ENCODE measurements around the gene DHFR.
"Not testable (repeated sequence)": the region's sequence is repeated elsewhere in the genome, so short reads cannot be mapped to it uniquely, and the experiment has no call there.

The DHFR gene

GRCh38 chr5:80688648-80689420, 34.1 kb upstream of the DHFR start:
- H3K4me1 ChIP-seq (ENCODE audit: control insufficient read depth, insufficient read depth, low read length, poor library complexity, severe bottlenecking), result no peaks in the 10 kb centered on the region
- no peak overlapping the region for H3K4me3 ChIP-seq (ENCODE audit: extremely low read depth, insufficient read depth, low read length, poor library complexity, severe bottlenecking)
- WGBS, 2 experiments (ENCODE audit: insufficient coverage in 2 of 2), result 95 to 98% methylated on average over 3 to 4 of the region's 4 CpGs
- no peak overlapping the region for H3K27ac ChIP-seq (ENCODE audit: low read depth, low read length, severe bottlenecking)
- no peaks in the 10 kb centered on the region for H3K9me3 ChIP-seq (ENCODE audit: control insufficient read depth, low read length)
- peaks cover 8% of the 10 kb centered on the region for H3K36me3 ChIP-seq (ENCODE audit: control insufficient read depth, insufficient read depth, low read length)

- Histone ChIP-seq H3K27ac (ENCODE audit: low read depth, low read length, severe bottlenecking) (no peak overlapping the region), H3K4me1 (ENCODE audit: control insufficient read depth, insufficient read depth, low read length, poor library complexity, severe bottlenecking) (no peaks in the 10 kb centered on the region), H3K4me3 (ENCODE audit: extremely low read depth, insufficient read depth, low read length, poor library complexity, severe bottlenecking) (no peak overlapping the region), H3K36me3 (ENCODE audit: control insufficient read depth, insufficient read depth, low read length) (peaks cover 21% of the 10 kb centered on the region), H3K9me3 (ENCODE audit: control insufficient read depth, low read length) (no peaks in the 10 kb centered on the region)
Measured at GRCh38 chr5:80686757-80687156, 32.0 kb upstream of the DHFR start.

GRCh38 chr5:80676706-80677105, 21.9 kb upstream of the DHFR start:
- Histone ChIP-seq H3K9me3 (ENCODE audit: control insufficient read depth, low read length) (no peaks in the 10 kb centered on the region), H3K4me3 (ENCODE audit: extremely low read depth, insufficient read depth, low read length, poor library complexity, severe bottlenecking) (no peak overlapping the region), H3K36me3 (ENCODE audit: control insufficient read depth, insufficient read depth, low read length) (peaks cover 32% of the 10 kb centered on the region), H3K27ac (ENCODE audit: low read depth, low read length, severe bottlenecking) (no peak overlapping the region), H3K4me1 (ENCODE audit: control insufficient read depth, insufficient read depth, low read length, poor library complexity, severe bottlenecking) (no peaks in the 10 kb centered on the region)
- WGBS, 2 experiments (ENCODE audit: insufficient coverage in 2 of 2), result 87 to 90% methylated on average over 4 to 5 of the region's 6 CpGs

- no peak overlapping the region for H3K4me3 ChIP-seq (ENCODE audit: extremely low read depth, insufficient read depth, low read length, poor library complexity, severe bottlenecking)
- H3K27ac ChIP-seq (ENCODE audit: low read depth, low read length, severe bottlenecking), result no peak overlapping the region
- no peaks in the 10 kb centered on the region for H3K4me1 ChIP-seq (ENCODE audit: control insufficient read depth, insufficient read depth, low read length, poor library complexity, severe bottlenecking)
- WGBS, 2 experiments (ENCODE audit: insufficient coverage in 2 of 2), result no CpG with 5 or more reads among the region's 7 CpGs
- H3K9me3 ChIP-seq (ENCODE audit: control insufficient read depth, low read length), result no peaks in the 10 kb centered on the region
- peaks cover 32% of the 10 kb centered on the region for H3K36me3 ChIP-seq (ENCODE audit: control insufficient read depth, insufficient read depth, low read length)
Measured at GRCh38 chr5:80672140-80672736, 17.5 kb upstream of the DHFR start.

GRCh38 chr5:80668016-80668969, 13.5 kb upstream of the DHFR start:
- Histone ChIP-seq H3K36me3 (ENCODE audit: control insufficient read depth, insufficient read depth, low read length) (peaks cover 34% of the 10 kb centered on the region), H3K4me1 (ENCODE audit: control insufficient read depth, insufficient read depth, low read length, poor library complexity, severe bottlenecking) (no peaks in the 10 kb centered on the region), H3K9me3 (ENCODE audit: control insufficient read depth, low read length) (no peaks in the 10 kb centered on the region), H3K27ac (ENCODE audit: low read depth, low read length, severe bottlenecking) (no peak overlapping the region), H3K4me3 (ENCODE audit: extremely low read depth, insufficient read depth, low read length, poor library complexity, severe bottlenecking) (no peak overlapping the region)
- 88 to 92% methylated on average over 13 to 14 of the region's 16 CpGs for WGBS, 2 experiments (ENCODE audit: insufficient coverage in 2 of 2)

GRCh38 chr5:80667384-80667783, 12.6 kb upstream of the DHFR start:
- no peaks in the 10 kb centered on the region for H3K9me3 ChIP-seq (ENCODE audit: control insufficient read depth, low read length)
- peaks cover 35% of the 10 kb centered on the region for H3K36me3 ChIP-seq (ENCODE audit: control insufficient read depth, insufficient read depth, low read length)
- WGBS, 2 experiments (ENCODE audit: insufficient coverage in 2 of 2), result 82 to 89% methylated on average over 6 of the region's 8 CpGs
- no peak overlapping the region for H3K4me3 ChIP-seq (ENCODE audit: extremely low read depth, insufficient read depth, low read length, poor library complexity, severe bottlenecking)
- H3K27ac ChIP-seq (ENCODE audit: low read depth, low read length, severe bottlenecking), result no peak overlapping the region
- no peaks in the 10 kb centered on the region for H3K4me1 ChIP-seq (ENCODE audit: control insufficient read depth, insufficient read depth, low read length, poor library complexity, severe bottlenecking)

GRCh38 chr5:80665057-80665456, 10.3 kb upstream of the DHFR start:
- peaks cover 51% of the 10 kb centered on the region for H3K36me3 ChIP-seq (ENCODE audit: control insufficient read depth, insufficient read depth, low read length)
- no peak overlapping the region for H3K27ac ChIP-seq (ENCODE audit: low read depth, low read length, severe bottlenecking)
- H3K4me1 ChIP-seq (ENCODE audit: control insufficient read depth, insufficient read depth, low read length, poor library complexity, severe bottlenecking), result no peaks in the 10 kb centered on the region
- H3K9me3 ChIP-seq (ENCODE audit: control insufficient read depth, low read length), result no peaks in the 10 kb centered on the region
- H3K4me3 ChIP-seq (ENCODE audit: extremely low read depth, insufficient read depth, low read length, poor library complexity, severe bottlenecking), result no peak overlapping the region
- WGBS, 2 experiments (ENCODE audit: insufficient coverage in 2 of 2), result 100% methylated on average over 3 of the region's 4 CpGs

GRCh38 chr5:80662108-80662507, 7.3 kb upstream of the DHFR start:
- H3K4me1 ChIP-seq (ENCODE audit: control insufficient read depth, insufficient read depth, low read length, poor library complexity, severe bottlenecking), result no peaks in the 10 kb centered on the region
- no peaks in the 10 kb centered on the region for H3K9me3 ChIP-seq (ENCODE audit: control insufficient read depth, low read length)
- no peak overlapping the region for H3K4me3 ChIP-seq (ENCODE audit: extremely low read depth, insufficient read depth, low read length, poor library complexity, severe bottlenecking)
- no peak overlapping the region for H3K27ac ChIP-seq (ENCODE audit: low read depth, low read length, severe bottlenecking)
- WGBS, 2 experiments (ENCODE audit: insufficient coverage in 2 of 2), result no CpG with 5 or more reads among the region's 1 CpG
- H3K36me3 ChIP-seq (ENCODE audit: control insufficient read depth, insufficient read depth, low read length), result peaks cover 72% of the 10 kb centered on the region

GRCh38 chr5:80660661-80661060, 5.9 kb upstream of the DHFR start:
- not testable (repeated sequence) for H3K27ac ChIP-seq (ENCODE audit: low read depth, low read length, severe bottlenecking); H3K4me1 ChIP-seq (ENCODE audit: control insufficient read depth, insufficient read depth, low read length, poor library complexity, severe bottlenecking); H3K4me3 ChIP-seq (ENCODE audit: extremely low read depth, insufficient read depth, low read length, poor library complexity, severe bottlenecking); H3K9me3 ChIP-seq (ENCODE audit: control insufficient read depth, low read length)
- 80 to 100% methylated on average over 1 to 2 of the region's 7 CpGs for WGBS, 2 experiments (ENCODE audit: insufficient coverage in 2 of 2)
- peaks cover 66% of the 10 kb centered on the region for H3K36me3 ChIP-seq (ENCODE audit: control insufficient read depth, insufficient read depth, low read length)

- peaks cover 11% of the 10 kb centered on the region for H3K4me1 ChIP-seq (ENCODE audit: control insufficient read depth, insufficient read depth, low read length, poor library complexity, severe bottlenecking)
- 80 to 94% methylated on average over 2 to 3 of the region's 5 CpGs for WGBS, 2 experiments (ENCODE audit: insufficient coverage in 2 of 2)
- H3K4me3 ChIP-seq (ENCODE audit: extremely low read depth, insufficient read depth, low read length, poor library complexity, severe bottlenecking), result no peak overlapping the region
- H3K27ac ChIP-seq (ENCODE audit: low read depth, low read length, severe bottlenecking), result no peak overlapping the region
- no peaks in the 10 kb centered on the region for H3K9me3 ChIP-seq (ENCODE audit: control insufficient read depth, low read length)
- H3K36me3 ChIP-seq (ENCODE audit: control insufficient read depth, insufficient read depth, low read length), result peaks cover 59% of the 10 kb centered on the region
Measured at GRCh38 chr5:80659106-80659505, 4.3 kb upstream of the DHFR start.
